ENCODE data around the gene VAC14.
"Not testable (repeated sequence)": the region's sequence is repeated elsewhere in the genome, so short reads cannot be mapped to it uniquely, and the experiment has no call there.

The VAC14 gene

GRCh38 chr16:70653809-70654771 is 146.9 kb downstream of the VAC14 start:
- Histone ChIP-seq H3K4me3 (ENCODE audit: low read length) (peak overlapping the region; percentile 47), H3K27ac (ENCODE audit: low read depth, low read length) (peak overlapping the region; percentile 64), H3K9ac (ENCODE audit: low read length) (peak overlapping the region; percentile 40)

DNA sequence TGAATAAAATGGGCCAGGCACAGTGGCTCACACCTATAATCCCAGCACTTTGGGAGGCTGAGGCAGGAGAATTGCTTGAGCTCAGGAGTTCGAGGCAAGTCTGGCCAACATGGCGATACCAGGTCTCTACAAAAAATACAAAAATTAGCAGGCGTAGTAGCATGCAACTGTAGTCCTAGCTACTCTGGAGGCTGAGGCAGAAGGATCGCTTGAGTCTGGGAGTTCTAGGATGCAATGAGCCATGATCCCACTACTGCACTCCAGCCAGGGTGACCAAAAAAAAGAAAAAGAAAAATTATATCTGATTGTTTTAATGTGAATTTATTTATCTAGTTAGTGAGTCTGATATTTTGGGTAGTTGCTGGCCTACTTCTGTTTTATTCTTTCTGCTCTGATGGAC is 147.6 kb downstream of the VAC14 start:
- no peak overlapping the region for H3K4me3 ChIP-seq (ENCODE audit: low read length)
- no peak overlapping the region for H3K9ac ChIP-seq (ENCODE audit: low read length)
- no peaks in the 10 kb centered on the region for H3K36me3 ChIP-seq (ENCODE audit: control insufficient read depth, insufficient read depth, low read length)
- H3K27ac ChIP-seq (ENCODE audit: low read depth, low read length) = no peak overlapping the region
- no peaks in the 10 kb centered on the region for H3K27me3 ChIP-seq (ENCODE audit: control insufficient read depth, insufficient read depth, low read length)
- H3K4me1 ChIP-seq (ENCODE audit: control insufficient read depth, insufficient read depth, low read length) = peaks cover 5% of the 10 kb centered on the region

More at GRCh38 chr16:70653809-70654771, 146.9 kb downstream of the VAC14 start:
- no peaks in the 10 kb centered on the region for H3K27me3 ChIP-seq (ENCODE audit: control insufficient read depth, insufficient read depth, low read length)
- no peaks in the 10 kb centered on the region for H3K36me3 ChIP-seq (ENCODE audit: control insufficient read depth, insufficient read depth, low read length)
- peaks cover 5% of the 10 kb centered on the region for H3K4me1 ChIP-seq (ENCODE audit: control insufficient read depth, insufficient read depth, low read length)

DNA sequence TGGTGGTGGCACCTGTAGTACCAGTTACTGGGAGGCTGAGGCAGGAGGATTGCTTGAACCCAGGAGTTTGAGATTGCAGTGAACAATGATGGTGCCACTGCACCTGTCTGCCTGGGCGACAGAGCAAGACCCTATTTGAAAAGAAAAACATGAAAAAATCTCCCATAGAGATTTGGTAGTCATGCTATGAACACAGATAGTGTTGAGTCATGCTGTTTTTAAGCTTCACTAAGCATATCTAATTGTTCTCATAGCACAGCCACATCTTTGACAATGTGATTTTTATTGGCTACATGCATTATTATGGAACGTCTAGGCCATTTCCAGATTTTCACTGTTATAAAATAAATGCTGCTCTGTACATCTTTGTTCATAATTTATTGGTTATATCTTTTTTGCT is 148.6 kb downstream of the VAC14 start:
- Histone ChIP-seq H3K4me1 (ENCODE audit: control insufficient read depth, insufficient read depth, low read length) (peaks cover 5% of the 10 kb centered on the region), H3K36me3 (ENCODE audit: control insufficient read depth, insufficient read depth, low read length) (no peaks in the 10 kb centered on the region), H3K9ac (ENCODE audit: low read length) (no peak overlapping the region), H3K27me3 (ENCODE audit: control insufficient read depth, insufficient read depth, low read length) (no peaks in the 10 kb centered on the region), H3K4me3 (ENCODE audit: low read length) (no peak overlapping the region), H3K27ac (ENCODE audit: low read depth, low read length) (no peak overlapping the region)

DNA sequence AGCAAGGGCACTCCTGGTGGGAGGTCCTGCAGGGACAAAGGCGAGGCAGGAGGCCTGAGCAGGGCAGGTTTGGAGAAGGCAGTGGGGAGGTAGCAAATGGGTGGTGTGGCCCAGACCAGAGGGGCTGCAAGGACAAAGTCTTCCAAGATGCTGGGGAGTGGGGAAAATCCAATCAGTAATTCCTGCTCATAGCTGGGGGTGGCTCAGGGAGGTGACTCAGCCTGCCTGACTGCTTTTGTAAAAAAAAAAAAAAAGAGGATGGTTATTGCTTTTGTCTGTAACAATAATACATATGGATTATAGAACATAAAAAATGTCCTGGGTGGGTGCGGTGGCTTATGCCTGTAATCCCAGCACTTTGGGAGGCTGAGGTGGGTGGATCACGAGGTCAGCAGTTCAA is 149.4 kb downstream of the VAC14 start:
- Histone ChIP-seq H3K9ac (ENCODE audit: low read length) (no peak overlapping the region), H3K4me3 (ENCODE audit: low read length) (no peak overlapping the region), H3K27me3 (ENCODE audit: control insufficient read depth, insufficient read depth, low read length) (no peaks in the 10 kb centered on the region), H3K4me1 (ENCODE audit: control insufficient read depth, insufficient read depth, low read length) (peaks cover 5% of the 10 kb centered on the region), H3K36me3 (ENCODE audit: control insufficient read depth, insufficient read depth, low read length) (no peaks in the 10 kb centered on the region), H3K27ac (ENCODE audit: low read depth, low read length) (no peak overlapping the region)

GRCh38 chr16:70650216-70650615 is 150.7 kb downstream of the VAC14 start:
- H3K27me3 ChIP-seq (ENCODE audit: control insufficient read depth, insufficient read depth, low read length) = no peaks in the 10 kb centered on the region
- peaks cover 5% of the 10 kb centered on the region for H3K4me1 ChIP-seq (ENCODE audit: control insufficient read depth, insufficient read depth, low read length)
- H3K27ac ChIP-seq (ENCODE audit: low read depth, low read length) = no peak overlapping the region
- no peak overlapping the region for H3K4me3 ChIP-seq (ENCODE audit: low read length)
- no peaks in the 10 kb centered on the region for H3K36me3 ChIP-seq (ENCODE audit: control insufficient read depth, insufficient read depth, low read length)
- H3K9ac ChIP-seq (ENCODE audit: low read length) = no peak overlapping the region

DNA sequence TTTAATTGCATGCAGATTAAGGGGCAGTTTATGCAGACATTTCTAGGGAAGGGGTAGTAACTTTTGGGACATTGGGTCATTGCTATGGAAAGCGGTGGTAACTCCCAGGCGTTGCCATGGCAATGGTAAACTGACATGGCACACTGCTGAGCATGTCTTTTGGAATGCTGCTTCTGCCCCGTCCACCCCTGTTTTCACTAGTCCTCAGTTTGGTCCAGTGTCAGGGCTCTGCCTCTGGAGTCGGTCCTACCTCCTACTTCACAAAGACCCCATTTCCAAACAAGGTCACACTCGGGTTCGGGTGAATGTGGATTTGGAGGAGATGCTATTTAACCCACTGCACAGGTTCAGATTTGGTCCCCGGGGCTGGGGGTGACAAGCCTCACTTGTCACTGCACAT is 151.7 kb downstream of the VAC14 start:
- Histone ChIP-seq H3K36me3 (ENCODE audit: control insufficient read depth, insufficient read depth, low read length) (no peaks in the 10 kb centered on the region), H3K27me3 (ENCODE audit: control insufficient read depth, insufficient read depth, low read length) (no peaks in the 10 kb centered on the region), H3K4me3 (ENCODE audit: low read length) (no peak overlapping the region), H3K4me1 (ENCODE audit: control insufficient read depth, insufficient read depth, low read length) (peaks cover 3% of the 10 kb centered on the region), H3K9ac (ENCODE audit: low read length) (no peak overlapping the region), H3K27ac (ENCODE audit: low read depth, low read length) (no peak overlapping the region)

- no peaks in the 10 kb centered on the region for H3K4me1 ChIP-seq (ENCODE audit: control insufficient read depth, insufficient read depth, low read length)
- H3K36me3 ChIP-seq (ENCODE audit: control insufficient read depth, insufficient read depth, low read length) = no peaks in the 10 kb centered on the region
- H3K9ac ChIP-seq (ENCODE audit: low read length) = no peak overlapping the region
- no peaks in the 10 kb centered on the region for H3K27me3 ChIP-seq (ENCODE audit: control insufficient read depth, insufficient read depth, low read length)
- H3K27ac ChIP-seq (ENCODE audit: low read depth, low read length) = no peak overlapping the region
- no peak overlapping the region for H3K4me3 ChIP-seq (ENCODE audit: low read length)
These were observed 152.4 kb downstream of the VAC14 start for GRCh38 chr16:70648606-70649005.

DNA sequence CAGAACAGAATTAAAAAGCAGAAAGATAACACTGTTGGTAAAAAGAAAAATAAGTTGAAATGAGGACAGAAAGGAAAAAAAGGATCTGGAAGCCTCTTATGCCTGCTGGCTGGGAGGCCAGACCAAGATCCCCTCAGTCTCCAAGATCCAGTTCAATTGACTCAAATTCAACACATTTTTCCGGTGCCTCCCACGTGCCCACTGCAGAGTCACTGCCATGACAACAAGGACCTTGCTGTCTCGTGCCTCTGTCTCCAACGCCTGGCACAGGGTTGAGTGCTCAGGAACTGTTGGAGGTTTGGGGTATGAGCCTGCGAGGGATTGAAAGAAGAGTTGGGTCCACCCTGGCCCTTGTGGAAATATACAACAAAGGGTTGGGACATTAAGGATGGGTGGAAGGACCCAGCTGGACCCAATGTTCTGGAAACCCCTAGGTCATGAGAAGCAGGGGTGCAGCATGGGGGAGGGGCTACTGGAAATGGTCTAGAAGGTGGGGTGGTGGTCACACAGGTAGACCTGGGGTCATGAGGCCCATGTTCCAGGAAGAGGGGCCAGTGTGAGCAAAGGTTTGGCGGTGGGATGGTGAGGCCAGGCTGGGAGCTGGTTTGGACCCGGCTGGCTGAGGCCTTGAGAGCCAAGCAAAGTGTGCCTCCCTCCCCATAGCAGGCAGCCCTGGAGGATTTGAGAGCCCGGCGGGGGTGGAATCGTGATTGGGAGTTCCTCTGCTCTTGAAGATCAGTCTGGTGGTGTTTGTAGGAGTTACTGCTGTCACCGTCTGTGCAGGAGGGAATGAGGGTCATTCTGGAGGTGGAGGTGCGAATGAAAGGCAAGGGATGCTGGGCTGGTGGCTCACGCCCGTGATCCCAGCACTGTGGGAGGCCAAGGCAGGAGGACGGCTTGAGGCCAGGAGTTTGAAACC is 153.3 kb downstream of the VAC14 start:
- H3K9ac ChIP-seq (ENCODE audit: low read length) = no peak overlapping the region
- H3K27ac ChIP-seq (ENCODE audit: low read depth, low read length) = no peak overlapping the region
- H3K4me3 ChIP-seq (ENCODE audit: low read length) = no peak overlapping the region
- H3K4me1 ChIP-seq (ENCODE audit: control insufficient read depth, insufficient read depth, low read length) = no peaks in the 10 kb centered on the region
- no peaks in the 10 kb centered on the region for H3K36me3 ChIP-seq (ENCODE audit: control insufficient read depth, insufficient read depth, low read length)
- no peaks in the 10 kb centered on the region for H3K27me3 ChIP-seq (ENCODE audit: control insufficient read depth, insufficient read depth, low read length)

GRCh38 chr16:70646260-70647241 is 154.4 kb downstream of the VAC14 start, which contains the start of gene IL34:
Gene IL34, plus strand, starts transcription at chr16:70646559. Its CDS starts 389 bp downstream, at chr16:70646948.
- H3K9ac ChIP-seq (ENCODE audit: low read length) = no peak within 1 kb of the TSS

GRCh38 chr16:70644763-70645597 is 156.0 kb downstream of the VAC14 start:
- Histone ChIP-seq H3K4me3 (ENCODE audit: low read length) (no peak overlapping the region), H3K4me1 (ENCODE audit: control insufficient read depth, insufficient read depth, low read length) (no peaks in the 10 kb centered on the region), H3K27me3 (ENCODE audit: control insufficient read depth, insufficient read depth, low read length) (no peaks in the 10 kb centered on the region), H3K36me3 (ENCODE audit: control insufficient read depth, insufficient read depth, low read length) (no peaks in the 10 kb centered on the region), H3K27ac (ENCODE audit: low read depth, low read length) (no peak overlapping the region), H3K9ac (ENCODE audit: low read length) (no peak overlapping the region)

More at GRCh38 chr16:70646260-70647241, 154.4 kb downstream of the VAC14 start, which contains the start of gene IL34:
- Histone ChIP-seq H3K36me3 (ENCODE audit: control insufficient read depth, insufficient read depth, low read length) (no peaks in the 10 kb centered on the region), H3K27me3 (ENCODE audit: control insufficient read depth, insufficient read depth, low read length) (no peaks in the 10 kb centered on the region), H3K27ac (ENCODE audit: low read depth, low read length) (peak within 1 kb of the TSS; percentile 15), H3K4me3 (ENCODE audit: low read length) (no peak within 1 kb of the TSS), H3K4me1 (ENCODE audit: control insufficient read depth, insufficient read depth, low read length) (no peaks in the 10 kb centered on the region)

DNA sequence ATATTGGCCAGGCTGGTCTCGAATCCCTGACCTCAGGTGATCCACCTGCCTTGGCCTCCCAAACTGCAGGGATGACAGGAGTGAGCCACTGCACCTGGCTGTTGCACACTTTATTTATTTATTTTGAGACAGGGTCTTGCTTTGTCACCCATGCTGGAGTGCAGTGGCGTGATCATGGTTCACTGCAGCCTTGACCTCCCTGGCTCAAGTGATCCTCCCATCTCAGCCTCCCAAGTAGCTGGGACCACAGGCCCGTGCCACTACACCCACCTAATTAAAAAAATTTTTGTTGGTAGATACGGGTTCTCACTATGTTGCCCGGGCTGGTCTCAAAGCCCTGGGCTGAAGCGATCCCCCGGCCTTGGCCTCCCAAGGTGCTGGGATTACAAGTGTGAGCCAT is 157.7 kb downstream of the VAC14 start:
- H3K4me1 ChIP-seq (ENCODE audit: control insufficient read depth, insufficient read depth, low read length); H3K27me3 ChIP-seq (ENCODE audit: control insufficient read depth, insufficient read depth, low read length); H3K4me3 ChIP-seq (ENCODE audit: low read length); H3K27ac ChIP-seq (ENCODE audit: low read depth, low read length); H3K9ac ChIP-seq (ENCODE audit: low read length); H3K36me3 ChIP-seq (ENCODE audit: control insufficient read depth, insufficient read depth, low read length): not testable (repeated sequence)

All from rectal smooth muscle tissue (tissue), 1 donor.